Measurements from ENCODE around the gene MPST.

The MPST gene

GRCh38 chr22:37014835-37015586, 4.5 kb upstream of the MPST start:
- ChIA-PET POLR2A (ENCODE audit: low non-redundant PET) (no interaction called here), CTCF (interaction anchor here (0.7 kb wide), 1 partner anchor 29 kb away, joined by 3 read pairs; no protein-coding TSS in a partner anchor)
- no peak for TF ChIP-seq CTCF (conservative IDR thresholded peaks at IDR 0.05; ENCODE audit: low read depth)
- H3K27ac ChIP-seq, result peak overlapping the region; percentile 28; the same call in 1 of the 2 replicates
- DNase-seq (ENCODE audit: low spot score), result no peak

- DNase-seq (ENCODE audit: low spot score), result no peak
- ChIA-PET CTCF (interaction anchor here (0.7 kb wide), 1 partner anchor 28 kb away, joined by 3 read pairs; no protein-coding TSS in a partner anchor), POLR2A (ENCODE audit: low non-redundant PET) (no interaction called here)
- no peak overlapping the region for H3K27ac ChIP-seq
- no peak for TF ChIP-seq CTCF (conservative IDR thresholded peaks at IDR 0.05; ENCODE audit: low read depth)
Observed at GRCh38 chr22:37015587-37015878, 4.0 kb upstream of the MPST start.

GRCh38 chr22:37016134-37016910, 3.2 kb upstream of the MPST start:
- no peak for DNase-seq (ENCODE audit: low spot score)
- TF ChIP-seq CTCF (conservative IDR thresholded peaks at IDR 0.05; ENCODE audit: low read depth), result no peak
- CTCF ChIA-PET, result interaction anchor here (0.7 to 0.9 kb wide), 2 partner anchors 27 to 28 kb away, joined by 3 read pairs; no protein-coding TSS in a partner anchor
- POLR2A ChIA-PET (ENCODE audit: low non-redundant PET), result no interaction called here
- H3K27ac ChIP-seq, result peak overlapping the region; percentile 88

GRCh38 chr22:37017356-37017755, 2.2 kb upstream of the MPST start:
- no peak for TF ChIP-seq CTCF (conservative IDR thresholded peaks at IDR 0.05; ENCODE audit: low read depth)
- ChIA-PET POLR2A (ENCODE audit: low non-redundant PET) (interaction anchor here (0.7 kb wide), 1 partner anchor 223 kb away, joined by 10 read pairs; no protein-coding TSS in a partner anchor), CTCF (interaction anchor here (0.9 kb wide), 1 partner anchor 27 kb away, joined by 3 read pairs; no protein-coding TSS in a partner anchor)
- peak overlapping the region; percentile 88 for H3K27ac ChIP-seq
- DNase-seq (ENCODE audit: low spot score), result no peak

- DNase-seq (ENCODE audit: low spot score), result no peak
- ChIA-PET POLR2A (ENCODE audit: low non-redundant PET) (no interaction called here), CTCF (interaction anchor here (0.6 kb wide), 1 partner anchor 11 kb away, joined by 3 read pairs; no protein-coding TSS in a partner anchor)
- TF ChIP-seq CTCF (conservative IDR thresholded peaks at IDR 0.05; ENCODE audit: low read depth), result no peak
- peak overlapping the region; percentile 88 for H3K27ac ChIP-seq
Observed at GRCh38 chr22:37018086-37018814, 1.3 kb upstream of the MPST start.

GRCh38 chr22:37018815-37019308, 680 bp upstream of the MPST start:
- peak; percentile 28 for DNase-seq (ENCODE audit: low spot score)
- ChIA-PET CTCF (interaction anchor here (0.6 kb wide), 1 partner anchor 11 kb away, joined by 3 read pairs; no protein-coding TSS in a partner anchor), POLR2A (ENCODE audit: low non-redundant PET) (no interaction called here)
- TF ChIP-seq CTCF (conservative IDR thresholded peaks at IDR 0.05; ENCODE audit: low read depth), result no peak
- H3K27ac ChIP-seq, result peak overlapping the region; percentile 88
